Measurements from ENCODE around the gene CMKLR1.

- TF ChIP-seq, protein P1, sequence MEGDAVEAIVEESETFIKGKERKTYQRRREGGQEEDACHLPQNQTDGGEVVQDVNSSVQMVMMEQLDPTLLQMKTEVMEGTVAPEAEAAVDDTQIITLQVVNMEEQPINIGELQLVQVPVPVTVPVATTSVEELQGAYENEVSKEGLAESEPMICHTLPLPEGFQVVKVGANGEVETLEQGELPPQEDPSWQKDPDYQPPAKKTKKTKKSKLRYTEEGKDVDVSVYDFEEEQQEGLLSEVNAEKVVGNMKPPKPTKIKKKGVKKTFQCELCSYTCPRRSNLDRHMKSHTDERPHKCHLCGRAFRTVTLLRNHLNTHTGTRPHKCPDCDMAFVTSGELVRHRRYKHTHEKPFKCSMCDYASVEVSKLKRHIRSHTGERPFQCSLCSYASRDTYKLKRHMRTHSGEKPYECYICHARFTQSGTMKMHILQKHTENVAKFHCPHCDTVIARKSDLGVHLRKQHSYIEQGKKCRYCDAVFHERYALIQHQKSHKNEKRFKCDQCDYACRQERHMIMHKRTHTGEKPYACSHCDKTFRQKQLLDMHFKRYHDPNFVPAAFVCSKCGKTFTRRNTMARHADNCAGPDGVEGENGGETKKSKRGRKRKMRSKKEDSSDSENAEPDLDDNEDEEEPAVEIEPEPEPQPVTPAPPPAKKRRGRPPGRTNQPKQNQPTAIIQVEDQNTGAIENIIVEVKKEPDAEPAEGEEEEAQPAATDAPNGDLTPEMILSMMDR (IDR thresholded peaks at IDR 0.05): no peak
- no peak for TF ChIP-seq POLR2A (IDR thresholded peaks at IDR 0.05)
These were observed 16.1 kb downstream of the CMKLR1 start for GRCh38 chr12:108322998-108323397.

Data from lower leg skin (tissue), 3 donors.